K562 (cell line): Measurements from ENCODE around the gene TMPRSS9. TPM values are rescaled to one million over a fixed set of nuclear protein-coding genes. Genes with fewer than 3 reads are reported as not detected.
A peak's percentile ranks its signal among the peaks of the same experiment; 100 is the strongest.

ENCODE experiments used
- E2F6 ChIP-seq, 2 experiments: IDR thresholded peaks; 2 replicates each; pipeline ENCODE4 v1.6.1; 2011; ENCODE audit warnings: borderline replicate concordance in 1 of 2, control low read depth in 1 of 2, low read depth in 1 of 2, low read length in 1 of 2, mild to moderate bottlenecking in 1 of 2, mixed read lengths in 1 of 2, moderate library complexity in 1 of 2; ENCODE audit not compliant: insufficient read depth in 1 of 2, insufficient read length in 1 of 2, poor library complexity in 1 of 2, severe bottlenecking in 1 of 2; ENCODE audit errors: extremely low read depth in 1 of 2
- FOXM1 ChIP-seq, 2 experiments: fragments of 450-650 bp in 1 of 2; sonication (generic) in 1 of 2; formaldehyde crosslinking in 1 of 2; IDR thresholded peaks; 2 replicates each; pipeline versions ENCODE4 v1.6.1 to v1.9.0; 2017 to 2022; ENCODE audit warnings: low read depth in 2 of 2, mild to moderate bottlenecking in 2 of 2, missing genetic modification reagents in 1 of 2, moderate library complexity in 1 of 2
- GABPA ChIP-seq: fragments of 200-800 bp; sonication (Bioruptor generic); conservative IDR thresholded peaks from 2 replicates; pipeline ENCODE4 v1.6.1; 2016; ENCODE audit warnings: low read depth, missing genetic modification characterization, missing compliant biosample characterization
- HOMEZ ChIP-seq: fragments of 250-450 bp; sonication (Bioruptor Pico); IDR thresholded peaks from 2 replicates; pipeline ENCODE4 v1.4.0; 2020; ENCODE audit warnings: mild to moderate bottlenecking, moderate library complexity
- MAX ChIP-seq: sonication (generic); formaldehyde crosslinking; IDR thresholded peaks from 2 replicates; pipeline ENCODE4 v1.9.0; 2022; ENCODE audit warnings: mild to moderate bottlenecking, missing genetic modification reagents
- MXI1 ChIP-seq: IDR thresholded peaks from 2 replicates; pipeline ENCODE4 v1.6.1; 2011; ENCODE audit warnings: low read depth, mild to moderate bottlenecking, improper control_type of control experiment, low read length
- PCBP1 ChIP-seq: fragments of 200-400 bp; formaldehyde crosslinking; IDR thresholded peaks from 2 replicates; pipeline ENCODE4 v1.6.1; 2018; ENCODE audit warnings: mild to moderate bottlenecking, low read depth, low read length; ENCODE audit not compliant: poor library complexity, severe bottlenecking
- SIN3A ChIP-seq, 2 experiments: fragments of 150-350 bp in 1 of 2; IDR thresholded peaks; 2 replicates each; pipeline ENCODE4 v1.6.1; 2011 to 2016; ENCODE audit warnings: borderline replicate concordance in 2 of 2, low read depth in 2 of 2, low read length in 2 of 2, mild to moderate bottlenecking in 2 of 2, moderate library complexity in 2 of 2; ENCODE audit not compliant: control insufficient read depth in 1 of 2
- THAP12 ChIP-seq: fragments of 250-450 bp; sonication (Bioruptor Pico); IDR thresholded peaks from 2 replicates; pipeline ENCODE4 v1.9.0; 2021; ENCODE audit warnings: mild to moderate bottlenecking, inconsistent platforms
- TSC22D4 ChIP-seq: fragments of 450-650 bp; IDR thresholded peaks from 2 replicates; pipeline ENCODE4 v1.6.1; 2016; ENCODE audit warnings: missing genetic modification characterization, missing biosample characterization, control low read depth
- U2AF1 ChIP-seq: fragments of 200-400 bp; formaldehyde crosslinking; optimal IDR thresholded peaks from 2 replicates; pipeline ENCODE3; 2017; ENCODE audit warnings: mild to moderate bottlenecking, low read depth, low read length, moderate library complexity
- XRCC5 ChIP-seq: fragments of 200-400 bp; formaldehyde crosslinking; IDR thresholded peaks from 2 replicates; pipeline ENCODE4 v1.6.1; 2017; ENCODE audit warnings: low read depth, mild to moderate bottlenecking, low read length
- ZHX1 ChIP-seq: fragments of 150-350 bp; conservative IDR thresholded peaks from 2 replicates; pipeline ENCODE4 v1.6.1; 2014; ENCODE audit warnings: low read length
- polyA plus RNA-seq, 8 experiments: library from polyadenylated mRNA; depleted of rRNA in 4 of 8; stranded (reverse) in 5 of 8; unstranded in 3 of 8; fragments of >200 nt; fragmentation: Nextera tagmentation in 2 of 8; fragmentation: Illumina TruSeq in 1 of 8; extraction: Ambion mirVana in 2 of 8; extraction: Trizol in 1 of 8; gene quantifications; 2 replicates each; pipeline versions ENCODE4 v1.2.1 to v1.2.3, GENCODE V29; 2011 to 2014; ENCODE audit warnings: inconsistent platforms in 1 of 8, missing spikeins in 1 of 8
- total RNA-seq, 7 experiments: library from RNA; depleted of rRNA in 6 of 7; stranded (reverse); fragments of >200 nt in 6 of 7; fragmentation: Illumina TruSeq in 2 of 7; extraction: Trizol in 2 of 7; gene quantifications; 2 replicates each; pipeline versions ENCODE4 v1.2.1 to v1.2.3, GENCODE V29; 2011 to 2021; ENCODE audit warnings: low replicate concordance in 1 of 7

The TMPRSS9 gene
- total and polyA plus RNA-seq, 9 of the 15 experiments (the other 6 are each of a cell fraction or from before 2014, with no cell fraction given): 0.01 to 0.03 TPM; not detected in 7

GRCh38 chr19:2426611-2427428 is 66.8 kb downstream of the TMPRSS9 start (continued):
- TF ChIP-seq GABPA: no peak
- no peak for TF ChIP-seq TSC22D4 (tag)
- TF ChIP-seq FOXM1 (IDR thresholded peaks at IDR 0.05; ENCODE audit: low read depth): no peak
- TF ChIP-seq FOXM1 (CRISPR knock-in tag; IDR thresholded peaks at IDR 0.05; ENCODE audit: low read depth): no peak
- peak; percentile 25 for TF ChIP-seq MXI1
- peak; percentile 77 for TF ChIP-seq MAX (CRISPR knock-in tag)
- TF ChIP-seq E2F6 (IDR thresholded peaks at IDR 0.05; ENCODE audit: borderline replicate concordance in 1 of 2, extremely low read depth in 1 of 2, insufficient read depth in 1 of 2, insufficient read length in 1 of 2, low read depth in 1 of 2, low read length in 1 of 2, poor library complexity in 1 of 2, severe bottlenecking in 1 of 2): peak; percentile 72 to 86
- TF ChIP-seq THAP12 (CRISPR knock-in tag): 0 out of 2 replicates have a peak, but pooled peaks have one; percentile 29
- 0 out of 2 replicates have a peak, but pooled peaks have one; percentile 16 for TF ChIP-seq XRCC5
- TF ChIP-seq PCBP1: no peak
- no peak for TF ChIP-seq U2AF1
- TF ChIP-seq SIN3A (IDR thresholded peaks at IDR 0.05; ENCODE audit: borderline replicate concordance in 2 of 2, control insufficient read depth in 1 of 2, low read depth in 2 of 2, low read length in 2 of 2): peak in 1 of 2 experiments; percentile 91; a peak in 1 of 4 replicates
- TF ChIP-seq ZHX1: no peak
- no peak for TF ChIP-seq HOMEZ
